GM12892 (cell line): ENCODE data around the gene ZNF683.

Source experiments
- POLR2A ChIP-seq: IDR thresholded peaks from 2 replicates; pipeline ENCODE4 v1.6.1; 2011; ENCODE audit warnings: low read depth, low read length, control low read depth
- POLR2AphosphoS5 ChIP-seq: IDR thresholded peaks from 2 replicates; pipeline ENCODE4 v1.6.1; 2011; ENCODE audit warnings: low read depth, low read length, control low read depth
- TAF1 ChIP-seq: IDR thresholded peaks from 2 replicates; pipeline ENCODE4 v1.6.1; 2011; ENCODE audit warnings: low read depth, mild to moderate bottlenecking, control low read depth, low read length, borderline replicate concordance

DNA sequence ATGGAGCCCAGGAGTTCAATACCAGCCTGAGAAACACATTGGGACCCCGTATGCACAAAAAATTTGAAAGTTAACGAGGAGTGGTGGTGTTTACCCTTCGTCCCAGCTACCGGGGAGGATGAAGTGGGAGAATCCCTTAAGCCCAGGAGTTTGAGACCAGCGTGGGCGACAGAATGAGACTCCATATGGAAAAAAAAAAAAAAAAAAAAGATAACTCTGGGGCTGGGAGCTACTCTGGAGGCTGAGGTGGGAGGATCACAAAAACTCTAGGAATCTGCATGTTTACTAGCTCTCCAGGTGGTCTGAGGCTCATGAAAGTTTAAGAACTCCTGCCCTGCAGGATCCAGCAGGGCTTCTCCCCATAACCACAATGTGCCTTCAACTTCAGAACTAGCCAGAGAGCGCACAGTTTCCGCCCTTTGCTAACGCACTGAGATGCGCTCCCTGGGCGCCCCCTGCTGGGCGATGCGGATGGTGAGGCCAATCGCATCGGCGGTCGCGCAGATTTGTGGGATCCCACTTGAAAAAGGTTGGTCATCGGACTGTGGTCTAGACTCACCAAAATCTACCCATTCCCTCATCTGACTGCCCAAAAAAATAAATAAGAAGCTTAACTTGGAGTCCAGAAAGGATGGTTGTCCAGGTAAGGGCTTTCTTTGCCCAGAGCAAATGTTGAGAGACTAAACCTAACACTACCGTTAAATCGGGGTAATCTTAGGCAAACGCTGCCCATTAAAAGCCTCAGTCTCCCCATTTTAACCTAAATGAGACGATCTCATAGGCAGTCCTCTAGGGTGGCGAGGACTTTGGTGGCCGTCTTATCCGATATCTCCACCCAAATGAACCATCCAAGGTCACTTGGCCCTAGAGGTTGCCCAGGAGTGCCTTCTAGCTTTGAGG, 8.8 kb downstream of the ZNF683 start:
- no peak for TF ChIP-seq POLR2A
- no peak for TF ChIP-seq POLR2AphosphoS5
- TF ChIP-seq TAF1 = no peak
